Body of pancreas (tissue), 4 donors: ENCODE data around the gene DNAAF8. TPM values are rescaled to one million over a fixed set of nuclear protein-coding genes. Genes with fewer than 3 reads are reported as not detected.
"Not testable (repeated sequence)": the region's sequence is repeated elsewhere in the genome, so short reads cannot be mapped to it uniquely, and the experiment has no call there.

ENCODE experiments used
- ATAC-seq: fragments of 150-250 bp; one replicate; pipeline ENCODE4 v1.9.1; 2016
- DNase-seq, 4 donors: peaks; one replicate each; pipeline ENCODE4 v3.0.0-alpha.2; 2019
- H3K27ac ChIP-seq, 4 donors: fragments of 200-600 bp; sonication (generic); 1 replicate in 3 of 4; 2 replicates in 1 of 4; pipeline versions ENCODE4 v1.5.1 to v1.6.1; 2016 to 2019; ENCODE audit warnings: mild to moderate bottlenecking in 1 of 4, mixed read lengths in 1 of 4, moderate library complexity in 1 of 4
- H3K27me3 ChIP-seq, 2 donors: fragments of 200-600 bp; sonication (generic); one replicate each; pipeline ENCODE4 v1.6.0; 2016; ENCODE audit warnings: mild to moderate bottlenecking in 1 of 2
- H3K36me3 ChIP-seq, 2 donors: fragments of 200-600 bp; sonication (generic); replicated peaks in 1 of 2; 2 replicates each; pipeline ENCODE4 v1.5.1; 2016; ENCODE audit warnings: low read depth in 2 of 2; ENCODE audit not compliant: insufficient read depth in 1 of 2
- H3K4me1 ChIP-seq: fragments of 200-600 bp; sonication (generic); one replicate; pipeline ENCODE4 v1.6.0; 2016
- H3K4me3 ChIP-seq, 2 donors: fragments of 200-600 bp; sonication (generic); 1 replicate in 1 of 2; 2 replicates in 1 of 2; pipeline ENCODE4 v1.5.1; 2016 to 2019
- H3K9me3 ChIP-seq, 3 donors: fragments of 200-600 bp; sonication (generic); 1 replicate in 2 of 3; 2 replicates in 1 of 3; pipeline ENCODE4 v1.5.1; 2016
- CTCF ChIP-seq, 7 experiments: fragments of 450-650 bp in 4 of 7; fragments of 200-600 bp in 3 of 7; sonication (generic) in 3 of 7; IDR thresholded peaks; one replicate each; pipeline ENCODE4 v1.5.1; 2016 to 2019; ENCODE audit warnings: antibody characterized with exemption in 7 of 7
- POLR2A ChIP-seq, 3 donors: fragments of 450-650 bp; IDR thresholded peaks; one replicate each; pipeline ENCODE4 v1.6.1; 2016; ENCODE audit warnings: antibody characterized with exemption in 3 of 3, mild to moderate bottlenecking in 2 of 3
- WGBS, 2 donors: methylation state at CpG; one replicate each; pipeline ENCODE4 v1.1.5; 2017; 5-methylcytosine and 5-hydroxymethylcytosine counted together
- intact Hi-C: fragments of 100-400 bp; cut with DNase I; formaldehyde crosslinking; loops from one replicate; pipeline ENCODE4 v1.15.1; 2023
- total RNA-seq, 2 donors: library from RNA; depleted of rRNA; stranded (reverse); fragments of >200 nt; gene quantifications; one replicate each; pipeline ENCODE4 v1.1.0, GENCODE V29; 2016

Gene DNAAF8
- total RNA-seq, 2 donors from 2014 or later = under 0.01 to 0.26 TPM

GRCh38 chr16:4737545-4737944, 3.2 kb downstream of the DNAAF8 start:
- intact Hi-C loops = no loop called here
- DNase-seq = no peak
- Histone ChIP-seq H3K4me3 (no peak overlapping the region), H3K36me3 (no peaks in the 10 kb centered on the region), H3K9me3 (no peaks in the 10 kb centered on the region), H3K27ac (no peak overlapping the region), H3K27me3 (no peaks in the 10 kb centered on the region), H3K4me1 (peaks cover 11% of the 10 kb centered on the region)
- 78 to 80% methylated on average over 8 to 15 of the region's 15 CpGs for WGBS, 2 donors
- no peak for TF ChIP-seq CTCF (IDR thresholded peaks at IDR 0.05)
- no peak for TF ChIP-seq POLR2A (IDR thresholded peaks at IDR 0.05)
- ATAC-seq = no peak

GRCh38 chr16:4738370-4738769, 4.0 kb downstream of the DNAAF8 start:
- WGBS, 2 donors = 72 to 73% methylated on average over 5 of the region's 5 CpGs
- H3K4me3 ChIP-seq, H3K9me3 ChIP-seq, H3K27ac ChIP-seq, DNase-seq, H3K27me3 ChIP-seq, intact Hi-C loops, ATAC-seq, H3K36me3 ChIP-seq: not testable (repeated sequence)
- peaks cover 12% of the 10 kb centered on the region for H3K4me1 ChIP-seq

GRCh38 chr16:4743226-4743878, 9.0 kb downstream of the DNAAF8 start:
- 37 to 38% methylated on average over 13 to 14 of the region's 14 CpGs for WGBS, 2 donors
- H3K9me3 ChIP-seq = no peaks in the 10 kb centered on the region
- no peaks in the 10 kb centered on the region for H3K27me3 ChIP-seq
- ATAC-seq (no peak), DNase-seq (no peak)
- TF ChIP-seq CTCF (IDR thresholded peaks at IDR 0.05) (no peak), POLR2A (IDR thresholded peaks at IDR 0.05) (no peak)
- no peak overlapping the region for H3K4me3 ChIP-seq
- no peak overlapping the region for H3K27ac ChIP-seq
- H3K36me3 ChIP-seq = no peaks in the 10 kb centered on the region
- H3K4me1 ChIP-seq = peaks cover 6% of the 10 kb centered on the region
- intact Hi-C loops = no loop called here

- WGBS, 2 donors = 56 to 71% methylated on average over 7 to 13 of the region's 13 CpGs
- DNase-seq = no peak
- Histone ChIP-seq H3K4me3 (no peak overlapping the region), H3K4me1 (peaks cover 6% of the 10 kb centered on the region), H3K27me3 (no peaks in the 10 kb centered on the region), H3K36me3 (no peaks in the 10 kb centered on the region), H3K27ac (no peak overlapping the region), H3K9me3 (no peaks in the 10 kb centered on the region)
- TF ChIP-seq POLR2A (IDR thresholded peaks at IDR 0.05) = no peak
- no peak for TF ChIP-seq CTCF (IDR thresholded peaks at IDR 0.05)
- ATAC-seq = no peak
- intact Hi-C loops = no loop called here
Observed at GRCh38 chr16:4744555-4745273, 10.4 kb downstream of the DNAAF8 start.

GRCh38 chr16:4745274-4745569, 10.9 kb downstream of the DNAAF8 start:
- no peak for ATAC-seq

More at GRCh38 chr16:4745274-4745569, 10.9 kb downstream of the DNAAF8 start:
- Histone ChIP-seq H3K36me3 (peaks cover 0 to 1% of the 10 kb centered on the region in 2 donors), H3K4me3 (no peak overlapping the region), H3K27me3 (no peaks in the 10 kb centered on the region), H3K27ac (no peak overlapping the region), H3K9me3 (no peaks in the 10 kb centered on the region), H3K4me1 (peaks cover 6% of the 10 kb centered on the region)
- DNase-seq = no peak
- WGBS, 2 donors = 88 to 89% methylated on average over 2 to 3 of the region's 3 CpGs
- TF ChIP-seq CTCF (IDR thresholded peaks at IDR 0.05) (no peak), POLR2A (IDR thresholded peaks at IDR 0.05) (no peak)
- intact Hi-C loops = no loop called here
